Fibroblast of lung (primary cell): ENCODE results near the gene NRXN2.

Experiments used
- CTCF ChIP-seq, 2 donors: IDR thresholded peaks in 1 of 2; conservative IDR thresholded peaks in 1 of 2; 1 replicate in 1 of 2; 2 replicates in 1 of 2; pipeline ENCODE4 v1.5.1; 2011 to 2012; ENCODE audit warnings: low read length in 2 of 2, control low read depth in 1 of 2, inconsistent platforms in 1 of 2, low read depth in 1 of 2, mild to moderate bottlenecking in 1 of 2
- EZH2 ChIP-seq: IDR thresholded peaks from 2 replicates; pipeline ENCODE4 v1.5.1; 2012; ENCODE audit warnings: low read length, control low read depth, mild to moderate bottlenecking; ENCODE audit errors: missing control alignments

- no peak for TF ChIP-seq CTCF (conservative IDR thresholded peaks at IDR 0.05 in 1 of 2, IDR thresholded peaks at IDR 0.05 in 1 of 2; ENCODE audit: low read depth in 1 of 2, low read length in 2 of 2)
- no peak for TF ChIP-seq EZH2
Observed at GRCh38 chr11:64585150-64585549, 137.8 kb downstream of the NRXN2 start.
